ENCODE results near the gene USP7.
"Not testable (repeated sequence)": the region's sequence is repeated elsewhere in the genome, so short reads cannot be mapped to it uniquely, and the experiment has no call there.

The USP7 gene

GRCh38 chr16:8923199-8923598 lies 40.5 kb downstream of the USP7 start:
- DNase-seq (ENCODE audit: low read depth): no peak

DNA sequence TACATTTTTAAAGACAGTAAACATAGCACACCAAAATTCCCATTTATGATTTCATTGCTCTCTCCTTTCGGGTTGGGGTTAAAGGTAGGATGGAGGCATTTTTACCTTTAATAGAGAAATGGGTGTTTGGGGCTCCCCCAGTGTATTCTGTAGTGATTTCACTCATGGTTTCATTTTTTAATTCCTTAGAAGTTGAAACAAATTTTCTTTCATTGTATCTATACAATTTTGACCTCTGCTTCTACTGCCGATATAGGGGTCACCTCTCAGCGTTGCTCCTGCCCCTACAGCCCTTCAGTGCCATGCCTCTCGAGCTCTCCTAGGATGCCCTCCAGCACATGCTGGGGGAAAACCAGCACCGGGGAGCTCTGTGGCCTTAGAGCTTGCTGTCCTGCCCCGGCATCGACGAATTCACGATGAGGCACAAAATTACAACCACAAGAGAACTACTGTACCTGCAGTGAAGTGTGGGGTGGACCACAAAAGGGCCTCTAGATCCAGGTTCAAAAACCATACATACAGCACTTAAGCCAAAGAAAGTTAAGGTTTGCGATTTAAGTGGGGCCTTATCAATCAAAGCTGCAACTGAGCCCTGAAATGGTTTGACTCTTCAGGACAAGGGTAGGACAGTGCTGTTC lies 42.2 kb downstream of the USP7 start:
- DNase-seq (ENCODE audit: low read depth): no peak

DNA sequence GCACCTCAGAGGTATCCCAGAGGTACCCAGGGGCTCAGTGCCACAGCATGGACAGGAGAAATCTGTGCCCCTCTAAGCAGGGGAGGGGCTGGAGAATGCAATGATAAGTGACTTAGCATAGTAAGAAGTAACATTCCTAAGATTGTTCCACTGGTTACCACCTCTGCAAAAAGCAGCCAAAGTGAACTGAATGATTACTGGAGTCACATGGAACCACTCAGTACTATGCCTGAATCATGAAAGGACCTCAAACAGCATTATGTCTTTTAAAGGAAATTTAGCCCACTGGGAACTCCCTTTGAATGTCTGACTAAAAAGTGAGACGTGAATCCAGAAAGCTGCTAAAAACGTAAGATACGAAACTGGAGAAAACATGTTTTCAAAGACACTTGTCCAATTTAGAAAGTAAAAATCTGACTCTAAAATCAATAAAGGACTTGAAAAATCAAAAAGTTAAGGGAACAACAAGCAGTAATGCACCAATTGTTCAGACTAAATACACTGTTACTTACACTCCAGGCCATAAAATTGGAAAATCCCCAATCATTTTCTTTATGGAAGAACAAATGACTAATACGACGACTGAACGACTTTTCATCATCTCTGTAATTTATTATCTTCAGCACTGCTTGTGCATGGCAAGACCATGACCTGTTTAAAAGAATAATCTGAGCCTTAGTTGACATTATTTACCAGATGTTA lies 42.9 kb downstream of the USP7 start:
- no peak for DNase-seq (ENCODE audit: low read depth)

GRCh38 chr16:8919934-8920462 lies 43.7 kb downstream of the USP7 start:
- no peak for DNase-seq (ENCODE audit: low read depth)

GRCh38 chr16:8919089-8919933 lies 44.4 kb downstream of the USP7 start:
- no peak for DNase-seq (ENCODE audit: low read depth)

DNA sequence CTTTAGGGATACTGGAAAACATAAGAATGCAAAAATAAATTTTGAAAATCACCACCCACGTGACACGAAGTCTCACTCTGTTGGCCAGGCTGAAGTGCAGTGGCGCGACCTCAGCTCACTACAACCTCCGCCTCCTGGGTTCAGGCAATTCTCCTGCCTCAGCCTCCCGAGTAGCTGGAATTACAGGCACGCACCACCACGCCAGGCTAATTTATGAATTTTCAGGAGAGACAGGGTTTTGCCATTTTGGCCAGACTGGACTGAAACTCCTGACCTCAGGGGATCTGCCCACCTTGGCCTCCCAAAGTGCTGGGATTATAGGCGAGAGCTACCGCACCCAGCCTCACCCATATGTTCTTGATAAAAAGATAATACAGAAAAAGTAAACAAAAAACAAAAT lies 46.4 kb downstream of the USP7 start:
- not testable (repeated sequence) for DNase-seq (ENCODE audit: low read depth)

- no peak for DNase-seq (ENCODE audit: low read depth)
Measured at GRCh38 chr16:8916541-8917225, 47.0 kb downstream of the USP7 start.

- no peak for DNase-seq (ENCODE audit: low read depth)
Measured at GRCh38 chr16:8915722-8916301, 47.9 kb downstream of the USP7 start.

GRCh38 chr16:8914098-8914497 lies 49.6 kb downstream of the USP7 start:
- DNase-seq (ENCODE audit: low read depth): no peak

- DNase-seq (ENCODE audit: low read depth): no peak
Measured at GRCh38 chr16:8912793-8913192, 50.9 kb downstream of the USP7 start.

- no peak for DNase-seq (ENCODE audit: low read depth)
Measured at GRCh38 chr16:8910811-8911210, 52.9 kb downstream of the USP7 start.

DNA sequence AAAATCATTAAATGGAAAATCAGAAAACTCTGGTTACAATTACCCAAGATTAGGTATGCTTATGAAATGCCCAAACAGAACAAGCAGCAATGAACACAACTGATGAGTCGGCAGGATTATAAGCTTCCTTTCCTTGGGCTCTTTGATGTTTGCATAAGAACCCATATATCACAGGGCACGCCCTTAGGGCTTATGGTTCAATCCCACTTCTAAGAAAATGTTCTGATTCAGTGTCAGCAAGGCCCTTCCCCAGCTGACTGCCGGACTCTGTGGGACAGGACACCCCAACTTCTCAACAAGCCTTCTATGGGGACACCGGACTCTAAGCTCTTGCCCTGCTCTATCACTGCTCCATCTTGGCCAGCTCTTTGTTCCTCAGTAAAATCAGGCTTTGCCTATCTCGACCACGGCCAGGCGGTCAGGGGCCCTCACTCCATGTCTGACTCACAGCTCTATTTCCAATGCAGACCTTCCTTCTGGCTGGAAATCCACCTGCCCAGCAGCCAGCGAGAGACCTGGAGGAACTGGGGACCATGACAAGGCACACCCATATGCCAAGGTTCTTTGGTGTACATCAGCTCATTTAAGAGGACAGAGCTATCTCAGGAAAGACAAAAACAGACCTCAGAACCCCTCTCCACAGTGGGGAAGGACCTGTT lies 54.8 kb downstream of the USP7 start:
- no peak for DNase-seq (ENCODE audit: low read depth)

- no peak for DNase-seq (ENCODE audit: low read depth)
Measured at GRCh38 chr16:8907096-8907495, 56.6 kb downstream of the USP7 start.

DNA sequence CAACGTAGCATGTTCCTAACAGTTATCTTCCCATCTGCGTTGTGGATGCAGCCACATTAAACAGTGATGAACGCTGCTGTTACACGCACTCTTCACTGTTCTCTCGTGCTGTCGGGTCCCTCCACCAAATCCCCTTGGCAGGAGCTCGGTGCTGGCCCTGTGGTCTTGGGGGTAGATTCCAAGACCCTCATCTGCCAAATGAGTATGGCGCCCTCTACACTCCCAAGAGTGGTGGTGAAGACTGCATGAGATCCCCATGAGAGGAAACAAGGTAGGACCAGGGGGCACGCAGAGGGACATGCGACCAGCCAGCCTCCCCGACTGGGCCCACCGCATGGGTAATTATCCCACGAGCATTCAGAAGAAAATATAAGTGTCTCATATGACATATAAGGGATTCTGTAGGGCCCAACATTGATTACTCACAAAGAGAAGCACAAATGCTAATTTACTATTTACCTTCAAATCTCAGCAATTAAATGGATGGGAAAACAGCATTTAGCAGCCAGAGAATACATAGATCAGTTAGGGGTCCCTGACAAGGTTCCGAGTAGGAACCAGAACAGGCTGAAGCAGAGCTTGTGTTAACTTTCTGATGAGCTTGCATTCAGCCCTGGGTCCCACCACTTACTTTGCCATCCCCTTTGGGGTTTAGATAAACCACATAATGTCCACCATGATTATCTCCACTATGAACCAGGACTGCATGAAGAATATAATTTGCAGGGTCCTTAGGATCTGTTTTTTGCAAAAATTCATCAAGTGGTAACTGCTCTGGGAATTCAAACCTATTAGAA lies 57.7 kb downstream of the USP7 start:
- DNase-seq (ENCODE audit: low read depth): no peak

- DNase-seq (ENCODE audit: low read depth): no peak
Measured at GRCh38 chr16:8905168-8905762, 58.4 kb downstream of the USP7 start.

GRCh38 chr16:8904018-8904430 lies 59.7 kb downstream of the USP7 start:
- DNase-seq (ENCODE audit: low read depth): no peak

GRCh38 chr16:8903004-8903403 lies 60.7 kb downstream of the USP7 start:
- DNase-seq (ENCODE audit: low read depth): no peak

GRCh38 chr16:8901320-8901861 lies 62.3 kb downstream of the USP7 start:
- DNase-seq (ENCODE audit: low read depth): no peak

GRCh38 chr16:8900343-8900742 lies 63.4 kb downstream of the USP7 start:
- DNase-seq (ENCODE audit: low read depth): no peak

Data from HS-5 (cell line).